HG03571 (cell line): Measurements from ENCODE around the gene OPCML.

Experiments used
- ATAC-seq: cut with Tn5 transposase; IDR thresholded peaks from one replicate; pipeline ENCODE4 v1.9.1; 2021; ENCODE audit not compliant: unreplicated experiment

OPCML gene

DNA sequence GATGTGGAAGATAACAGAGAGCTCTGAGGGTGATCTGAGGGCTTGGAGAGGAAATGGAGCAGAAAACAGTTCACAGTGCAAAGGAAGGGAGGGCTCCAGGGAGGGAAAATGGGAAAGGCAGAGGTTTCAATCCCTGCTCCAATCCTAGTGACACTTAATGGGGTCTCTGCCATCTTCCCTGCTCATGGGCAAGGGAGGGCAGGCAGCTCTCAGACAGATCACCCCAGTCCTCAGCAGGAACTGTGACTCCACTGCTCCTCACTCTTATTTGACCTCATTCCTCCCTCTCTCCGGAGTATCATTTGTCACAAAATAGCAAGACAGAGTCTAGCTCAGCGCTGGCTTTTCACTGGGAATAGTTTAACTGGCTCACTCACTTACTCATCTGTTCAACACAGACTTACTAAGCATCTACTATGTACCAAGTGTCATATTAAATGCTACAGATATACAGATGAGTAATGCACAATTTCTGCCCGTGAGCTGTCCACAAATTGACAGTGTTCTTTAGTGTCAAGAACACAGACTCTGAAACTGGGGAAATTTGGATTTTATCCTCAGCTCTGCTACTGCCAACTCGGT, 817.4 kb downstream of the OPCML start:
- no peak for ATAC-seq

DNA sequence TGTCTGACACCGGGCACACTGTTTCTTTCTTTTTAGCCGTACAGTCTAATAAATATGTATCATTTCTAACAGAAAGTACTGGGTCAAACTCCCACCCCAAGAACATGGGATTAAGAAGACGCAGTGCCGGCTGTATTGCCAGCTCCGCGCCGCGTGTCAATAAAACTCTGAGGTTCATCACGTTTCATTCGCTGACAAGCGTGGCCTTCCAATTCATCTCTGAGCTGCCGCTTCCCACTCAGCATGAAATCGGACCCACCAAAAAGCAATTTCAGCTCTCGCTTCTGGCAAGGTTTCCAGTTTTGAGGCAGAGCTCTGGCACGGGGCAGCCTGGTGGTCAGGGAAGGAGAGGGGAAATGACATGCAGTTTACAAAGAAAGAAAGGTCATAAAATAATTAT, 819.8 kb downstream of the OPCML start:
- no peak for ATAC-seq

- no peak for ATAC-seq
Measured at GRCh38 chr11:132704781-132705375, 827.4 kb downstream of the OPCML start.

DNA sequence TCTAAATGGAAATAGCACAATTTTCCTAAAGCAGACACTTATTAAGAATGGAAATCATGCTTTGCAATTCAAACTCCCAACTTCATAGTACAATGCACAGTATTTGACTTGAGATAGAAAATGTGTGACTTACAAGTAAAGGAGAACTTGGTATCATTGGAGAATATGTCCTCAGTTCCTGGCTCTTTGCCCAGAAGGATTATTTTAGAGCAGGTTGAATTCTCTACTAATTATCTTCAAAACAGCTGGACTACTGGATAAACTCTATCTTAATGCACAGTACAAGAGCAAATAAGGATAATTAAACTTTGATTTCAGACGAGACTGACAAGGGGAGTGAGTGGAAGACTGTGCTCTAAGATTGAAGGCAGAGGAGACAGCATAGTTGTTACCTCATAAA, 839.4 kb downstream of the OPCML start:
- no peak for ATAC-seq

DNA sequence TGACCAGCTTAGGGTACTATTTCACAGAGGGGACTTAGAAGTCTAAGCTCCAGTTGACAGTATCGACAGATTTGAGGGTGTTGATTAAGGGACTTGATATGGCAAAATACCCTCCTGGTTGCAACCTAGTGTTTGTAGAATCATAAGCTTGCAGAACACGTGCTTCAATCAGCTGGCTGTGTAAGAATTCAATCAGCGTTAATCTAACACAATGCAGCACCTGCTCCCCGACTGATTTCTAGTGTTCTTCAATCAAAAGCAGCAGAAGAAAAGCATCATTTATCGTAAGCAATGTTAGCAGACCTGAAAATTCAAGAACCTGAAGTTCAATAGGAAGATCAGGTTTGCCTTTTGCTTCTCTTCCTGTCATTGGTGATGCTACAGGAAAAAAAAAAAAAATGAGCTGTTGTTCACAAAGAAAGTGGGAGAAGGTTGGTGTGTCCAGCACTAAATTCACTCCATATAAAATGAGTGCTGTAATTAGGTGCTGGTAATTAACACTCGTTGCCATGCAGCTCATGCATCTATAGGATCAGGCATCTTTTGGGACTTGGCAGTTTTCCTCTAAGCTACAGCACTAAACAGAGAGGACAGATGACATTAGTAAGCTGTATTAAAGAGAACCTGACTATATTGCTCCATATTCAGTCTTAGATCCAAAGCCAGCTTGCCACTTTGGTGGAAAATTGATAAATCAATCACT, 840.3 kb downstream of the OPCML start:
- no peak for ATAC-seq

GRCh38 chr11:132686886-132687285, 845.4 kb downstream of the OPCML start:
- ATAC-seq: no peak

GRCh38 chr11:132685174-132685611, 847.1 kb downstream of the OPCML start:
- no peak for ATAC-seq

- ATAC-seq: no peak
Measured at GRCh38 chr11:132683602-132684001, 848.7 kb downstream of the OPCML start.

DNA sequence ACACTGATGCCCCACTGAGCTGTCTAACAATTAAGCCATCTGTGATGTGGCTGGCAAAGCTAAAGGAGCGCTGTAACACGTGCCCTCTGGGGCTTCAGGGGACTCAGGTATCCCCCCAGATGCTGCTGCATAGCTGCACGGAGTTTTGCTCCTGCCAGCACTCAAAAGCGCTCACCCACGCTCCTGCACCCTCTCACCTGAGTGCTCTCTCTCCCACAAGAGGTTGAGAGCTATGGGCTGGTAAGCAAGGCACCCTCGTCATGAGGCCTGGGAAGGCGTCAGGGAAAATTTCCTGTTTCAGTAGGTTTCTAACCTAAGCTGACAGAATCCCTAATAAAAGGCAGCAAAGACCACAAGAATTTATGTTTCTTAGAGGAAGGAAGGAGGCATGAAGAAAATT, 850.3 kb downstream of the OPCML start:
- no peak for ATAC-seq

GRCh38 chr11:132680584-132680983, 851.7 kb downstream of the OPCML start:
- ATAC-seq: no peak

- ATAC-seq: no peak
Measured at GRCh38 chr11:132674151-132674550, 858.1 kb downstream of the OPCML start.

- no peak for ATAC-seq
Measured at GRCh38 chr11:132671851-132672370, 860.4 kb downstream of the OPCML start.

DNA sequence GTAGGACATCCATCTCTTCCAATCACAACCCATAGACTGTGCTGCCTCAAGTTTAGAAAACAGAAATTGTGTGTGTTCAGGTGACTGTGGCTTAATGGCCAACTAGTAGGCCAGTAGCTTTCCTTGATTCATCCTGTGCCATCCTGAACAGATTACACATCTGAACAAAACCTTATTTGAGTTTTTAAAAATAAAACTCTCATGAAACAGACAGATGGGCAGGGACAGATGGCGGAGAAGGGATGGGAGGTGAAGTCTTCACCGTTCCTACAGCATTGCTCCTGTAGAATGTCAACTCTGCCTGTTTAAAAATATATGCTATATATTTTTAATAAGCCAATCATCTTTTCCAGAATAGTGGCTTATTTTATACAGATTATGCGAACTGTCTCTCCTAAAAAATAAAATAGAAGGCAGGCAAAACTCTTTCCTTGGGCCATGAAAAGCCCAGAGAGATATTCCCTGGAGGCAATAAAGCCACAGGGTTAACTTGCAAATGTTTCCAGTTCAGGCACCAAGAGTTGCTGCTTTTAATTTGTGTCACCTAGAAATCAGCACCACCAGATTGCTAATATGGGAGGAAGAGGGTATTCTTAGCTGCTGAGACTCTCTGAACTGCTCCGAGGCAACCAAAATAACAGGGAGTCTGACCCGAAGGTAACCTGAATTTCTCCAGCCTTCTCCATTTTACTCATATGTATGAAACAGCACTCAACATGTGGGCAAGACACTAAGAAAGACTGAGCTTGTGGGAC, 861.2 kb downstream of the OPCML start:
- no peak for ATAC-seq

- ATAC-seq: no peak
Measured at GRCh38 chr11:132669949-132670348, 862.4 kb downstream of the OPCML start.

- no peak for ATAC-seq
Measured at GRCh38 chr11:132665205-132665604, 867.1 kb downstream of the OPCML start.

DNA sequence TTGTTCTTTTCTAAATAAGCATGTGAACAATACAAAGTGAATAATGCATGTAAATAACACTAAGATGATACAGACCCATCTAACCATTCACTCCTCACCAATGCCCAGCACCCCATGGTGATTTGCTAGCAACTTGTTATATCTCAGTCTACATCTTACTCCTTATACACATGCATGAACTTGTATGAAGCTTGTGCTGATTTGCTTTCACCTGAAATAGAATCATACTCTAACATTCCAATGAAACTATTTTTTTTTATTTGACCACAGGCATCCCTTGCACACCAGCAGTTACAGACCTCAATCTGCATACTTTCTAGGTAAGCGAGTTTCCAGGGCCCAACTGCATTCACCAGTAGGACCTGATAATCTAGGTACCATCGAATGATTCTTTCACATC, 873.6 kb downstream of the OPCML start:
- no peak for ATAC-seq

DNA sequence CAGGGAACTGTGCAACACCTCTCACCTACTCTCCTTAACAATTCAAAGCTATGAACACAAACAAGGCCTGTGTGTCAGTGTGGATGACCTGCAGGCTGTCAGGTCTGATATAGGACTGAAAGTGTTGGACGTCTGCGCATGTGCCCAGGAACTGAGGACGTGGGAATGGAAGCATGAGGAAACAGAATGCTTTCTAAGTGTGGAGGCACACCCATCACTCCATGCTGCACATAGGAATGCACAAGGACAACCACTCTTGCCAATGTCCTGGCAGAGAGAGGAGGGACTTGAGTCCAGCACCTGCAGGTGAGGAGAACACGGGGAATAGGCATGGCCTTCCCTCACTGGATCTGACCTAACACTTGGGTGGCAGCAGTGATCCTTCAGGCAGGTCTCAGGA, 874.3 kb downstream of the OPCML start:
- ATAC-seq: no peak

GRCh38 chr11:132655187-132655855, 877.0 kb downstream of the OPCML start:
- ATAC-seq: no peak

DNA sequence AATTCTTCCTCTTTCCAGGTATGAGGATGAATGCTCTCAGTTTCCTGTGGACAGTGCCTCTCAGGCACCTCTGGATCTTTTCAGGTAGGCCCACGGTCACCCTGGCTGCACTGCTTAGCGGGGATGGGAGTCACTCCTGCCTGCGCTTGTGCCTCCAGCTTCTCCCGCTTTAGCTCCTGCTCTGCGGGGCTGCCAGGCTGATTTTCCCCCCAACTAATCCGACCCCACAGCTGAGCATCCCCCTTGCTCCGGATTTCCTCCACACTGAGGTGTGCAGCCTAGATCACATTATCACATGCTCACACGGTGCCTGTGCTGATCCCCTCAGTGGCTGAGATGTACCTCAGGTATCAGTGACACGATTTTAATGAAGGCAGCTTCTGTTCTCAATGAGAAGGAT, 879.1 kb downstream of the OPCML start:
- ATAC-seq: no peak

GRCh38 chr11:132650969-132651720, 881.2 kb downstream of the OPCML start:
- ATAC-seq: no peak
